IMR-90 (cell line): ENCODE measurements around the gene FBP1. TPM values are rescaled to one million over a fixed set of nuclear protein-coding genes. Genes with fewer than 3 reads are reported as not detected.

Experiments used
- ATAC-seq: fragments of 200-7000 bp; cut with Tn5 transposase; 2 replicates; pipeline ENCODE4 v1.9.1; 2020; ENCODE audit warnings: low read depth, mild to moderate bottlenecking, moderate library complexity
- BruUV-seq: library from RNA; stranded (reverse); fragments of 400-500 nt; replicated peaks from 2 replicates; lab custom pipeline; 2021; lab: Mats Ljungman, UMichigan
- CTCF ChIA-PET: fragments of 300-600 bp; formaldehyde crosslinking; extraction: SDS; loops from one replicate; lab custom pipeline; 2021; ENCODE audit warnings: antibody characterized with exemption; lab: Yijun Ruan, JAX
- POLR2A ChIA-PET: fragments of 300-600 bp; sonication (Branson Sonifier 250); formaldehyde crosslinking; loops from one replicate; lab custom pipeline; 2022; ENCODE audit warnings: antibody characterized with exemption; ENCODE audit not compliant: unreplicated experiment; lab: Charles Lee
- DNase-seq: peaks from one replicate; pipeline ENCODE4 v3.0.0; 2013
- H2AFZ ChIP-seq: replicated peaks from 2 replicates; pipeline ENCODE3; 2013; ENCODE audit warnings: low read length, mild to moderate bottlenecking; ENCODE audit not compliant: poor library complexity
- H2AK5ac ChIP-seq: 2 replicates; pipeline ENCODE4 v1.6.1; 2013; ENCODE audit warnings: low read depth, low read length, inconsistent platforms
- H2AK9ac ChIP-seq: replicated peaks from 2 replicates; pipeline ENCODE3; 2013; ENCODE audit warnings: mild to moderate bottlenecking, low read depth, low read length, moderate library complexity; ENCODE audit not compliant: poor library complexity
- H2BK120ac ChIP-seq: 2 replicates; pipeline ENCODE4 v1.6.1; 2013; ENCODE audit warnings: low read depth, low read length, inconsistent platforms
- H2BK15ac ChIP-seq: 3 replicates; pipeline ENCODE4 v1.6.1; 2013; ENCODE audit warnings: low read depth, low read length, inconsistent platforms
- H2BK20ac ChIP-seq: 2 replicates; pipeline ENCODE4 v1.6.1; 2013; ENCODE audit warnings: low read depth, mild to moderate bottlenecking, inconsistent platforms, low read length, moderate library complexity
- H2BK5ac ChIP-seq: 2 replicates; pipeline ENCODE4 v1.6.1; 2013; ENCODE audit warnings: mild to moderate bottlenecking, low read depth, low read length, inconsistent platforms; ENCODE audit not compliant: poor library complexity, severe bottlenecking
- H3K14ac ChIP-seq: replicated peaks from 2 replicates; pipeline ENCODE4 v1.6.1; 2013; ENCODE audit warnings: low read depth, low read length, inconsistent platforms
- H3K18ac ChIP-seq: 2 replicates; pipeline ENCODE4 v1.6.1; 2013; ENCODE audit warnings: low read depth, low read length, control low read depth
- H3K23ac ChIP-seq: 2 replicates; pipeline ENCODE4 v1.6.1; 2013; ENCODE audit warnings: low read depth, low read length, inconsistent platforms
- H3K27ac ChIP-seq: 2 replicates; pipeline ENCODE4 v1.5.1; 2013; ENCODE audit warnings: mild to moderate bottlenecking, control low read depth, low read length; ENCODE audit not compliant: insufficient read depth
- H3K27me3 ChIP-seq: 2 replicates; pipeline ENCODE4 v1.6.1; 2013; ENCODE audit warnings: low read length; ENCODE audit not compliant: control insufficient read depth, insufficient read depth
- H3K36me3 ChIP-seq: 2 replicates; pipeline ENCODE4 v1.6.1; 2013; ENCODE audit warnings: low read length, mixed read lengths; ENCODE audit not compliant: control insufficient read depth, insufficient read depth
- H3K4ac ChIP-seq: 2 replicates; pipeline ENCODE4 v1.6.1; 2013; ENCODE audit warnings: low read depth, low read length, inconsistent platforms
- H3K4me1 ChIP-seq: 2 replicates; pipeline ENCODE4 v1.6.1; 2013; ENCODE audit warnings: low read length, mixed read lengths; ENCODE audit not compliant: control insufficient read depth, insufficient read depth
- H3K4me2 ChIP-seq: 2 replicates; pipeline ENCODE4 v1.6.1; 2013; ENCODE audit warnings: low read depth, mild to moderate bottlenecking, control low read depth, low read length, moderate library complexity
- H3K4me3 ChIP-seq: 2 replicates; pipeline ENCODE4 v1.5.1; 2013; ENCODE audit warnings: low read depth, mild to moderate bottlenecking, control low read depth, low read length, moderate library complexity; ENCODE audit not compliant: insufficient read depth
- H3K56ac ChIP-seq: 2 replicates; pipeline ENCODE4 v1.6.1; 2013; ENCODE audit warnings: low read length, inconsistent platforms; ENCODE audit not compliant: insufficient read depth; ENCODE audit errors: extremely low read depth
- H3K79me1 ChIP-seq, 2 experiments: 2 replicates each; pipeline ENCODE4 v1.6.1; 2013; ENCODE audit warnings: low read length in 2 of 2, inconsistent platforms in 1 of 2, low read depth in 1 of 2
- H3K9ac ChIP-seq: 2 replicates; pipeline ENCODE4 v1.6.1; 2013; ENCODE audit warnings: low read depth, low read length, control low read depth
- H3K9me1 ChIP-seq: 2 replicates; pipeline ENCODE4 v1.6.1; 2013; ENCODE audit warnings: low read length, inconsistent platforms; ENCODE audit not compliant: insufficient read depth
- H3K9me3 ChIP-seq: 2 replicates; pipeline ENCODE4 v1.6.1; 2013; ENCODE audit warnings: low read length; ENCODE audit not compliant: control insufficient read depth, insufficient read depth
- H4K20me1 ChIP-seq: 2 replicates; pipeline ENCODE4 v1.6.1; 2013; ENCODE audit warnings: low read length, inconsistent platforms; ENCODE audit not compliant: insufficient read depth
- H4K5ac ChIP-seq: 2 replicates; pipeline ENCODE4 v1.6.1; 2013; ENCODE audit warnings: mild to moderate bottlenecking, low read depth, low read length, control low read depth
- H4K8ac ChIP-seq, 2 experiments: 2 replicates each; pipeline ENCODE4 v1.6.1; 2013; ENCODE audit warnings: low read depth in 2 of 2, low read length in 2 of 2, control low read depth in 1 of 2, inconsistent platforms in 1 of 2
- H4K91ac ChIP-seq: 2 replicates; pipeline ENCODE4 v1.6.1; 2013; ENCODE audit warnings: low read depth, low read length, inconsistent platforms; ENCODE audit not compliant: insufficient read depth
- BHLHE40 ChIP-seq: fragments of 150-350 bp; IDR thresholded peaks from 2 replicates; pipeline ENCODE4 v1.6.1; 2016; ENCODE audit warnings: mild to moderate bottlenecking, low read depth, low read length
- FOS ChIP-seq: fragments of 150-350 bp; IDR thresholded peaks from 2 replicates; pipeline ENCODE4 v1.6.1; 2016; ENCODE audit warnings: low read depth, low read length
- MAFK ChIP-seq: IDR thresholded peaks from 2 replicates; pipeline ENCODE4 v1.6.1; 2012; ENCODE audit warnings: low read depth, low read length, improper control_type of control experiment
- MAZ ChIP-seq: IDR thresholded peaks from 2 replicates; pipeline ENCODE4 v1.6.1; 2012; ENCODE audit warnings: low read depth, mild to moderate bottlenecking, low read length, improper control_type of control experiment, moderate library complexity, borderline replicate concordance
- MXI1 ChIP-seq: IDR thresholded peaks from 2 replicates; pipeline ENCODE4 v1.6.1; 2012; ENCODE audit warnings: low read depth, mild to moderate bottlenecking, low read length, moderate library complexity, borderline replicate concordance
- NFE2L2 ChIP-seq: fragments of 150-350 bp; IDR thresholded peaks from 2 replicates; pipeline ENCODE4 v1.6.1; 2016; ENCODE audit warnings: low read depth, mild to moderate bottlenecking, low read length
- POLR2A ChIP-seq: IDR thresholded peaks from 2 replicates; pipeline ENCODE4 v1.6.1; 2012; ENCODE audit warnings: mild to moderate bottlenecking, low read depth, low read length
- RAD21 ChIP-seq: IDR thresholded peaks from 2 replicates; pipeline ENCODE4 v1.6.1; 2012; ENCODE audit warnings: low read length, improper control_type of control experiment
- RCOR1 ChIP-seq: IDR thresholded peaks from 2 replicates; pipeline ENCODE4 v1.6.1; 2012; ENCODE audit warnings: mild to moderate bottlenecking, low read length, improper control_type of control experiment; ENCODE audit not compliant: insufficient replicate concordance
- SMC3 ChIP-seq: fragments of 150-350 bp; IDR thresholded peaks from 2 replicates; pipeline ENCODE4 v1.6.1; 2016; ENCODE audit warnings: low read depth, mild to moderate bottlenecking, antibody characterized with exemption, low read length, moderate library complexity
- WGBS, 2 experiments: methylation state at CpG; one replicate each; pipeline versions ENCODE4 v1.1.5 to v1.1.7; 2013; ENCODE audit warnings: missing lambda C conversion rate in 2 of 2; ENCODE audit not compliant: insufficient read length in 1 of 2; ENCODE audit errors: extremely low coverage in 2 of 2; 5-methylcytosine and 5-hydroxymethylcytosine counted together
- dilution Hi-C: fragments of 300-500 bp; cut with HindIII; formaldehyde crosslinking; loops from one replicate; pipeline ENCODE4 v1.14.3; 2018; ENCODE audit warnings: low sequenced_read_pairs; ENCODE audit not compliant: unreplicated experiment
- in situ Hi-C: fragments of 300-500 bp; cut with MboI; formaldehyde crosslinking; loops from 3 replicates; pipeline ENCODE4 v1.14.3; 2019; ENCODE audit warnings: low sequenced_read_pairs, inconsistent platforms, mixed read lengths
- intact Hi-C: fragments of 100-400 bp; cut with micrococcal nuclease; formaldehyde crosslinking; loops from 2 replicates; pipeline ENCODE4 v1.10.0; 2022
- polyA plus RNA-seq, 3 experiments: library from polyadenylated mRNA; depleted of rRNA; stranded (reverse); fragments of >200 nt; gene quantifications; 2 replicates each; pipeline ENCODE4 v1.2.3, GENCODE V29; 2012; ENCODE audit warnings: low replicate concordance in 1 of 3
- total RNA-seq: library from RNA; depleted of rRNA; stranded (reverse); fragments of >200 nt; gene quantifications from 2 replicates; pipeline ENCODE4 v1.2.3, GENCODE V29; 2012
- TF ChIP-seq, protein P1 (sequence below): fragments of 150-350 bp; IDR thresholded peaks from 2 replicates; pipeline ENCODE4 v1.6.1; 2016; ENCODE audit warnings: low read depth, mild to moderate bottlenecking, low read length, moderate library complexity, borderline replicate concordance
- TF ChIP-seq, protein P2 (sequence below): fragments of 150-350 bp; IDR thresholded peaks from 2 replicates; pipeline ENCODE4 v1.6.1; 2017; ENCODE audit warnings: mild to moderate bottlenecking, antibody characterized with exemption, low read length, low read depth

FBP1 gene
- total and polyA plus RNA-seq, 2 of the 4 experiments (the other 2 are of a cell fraction), result not detected

DNA sequence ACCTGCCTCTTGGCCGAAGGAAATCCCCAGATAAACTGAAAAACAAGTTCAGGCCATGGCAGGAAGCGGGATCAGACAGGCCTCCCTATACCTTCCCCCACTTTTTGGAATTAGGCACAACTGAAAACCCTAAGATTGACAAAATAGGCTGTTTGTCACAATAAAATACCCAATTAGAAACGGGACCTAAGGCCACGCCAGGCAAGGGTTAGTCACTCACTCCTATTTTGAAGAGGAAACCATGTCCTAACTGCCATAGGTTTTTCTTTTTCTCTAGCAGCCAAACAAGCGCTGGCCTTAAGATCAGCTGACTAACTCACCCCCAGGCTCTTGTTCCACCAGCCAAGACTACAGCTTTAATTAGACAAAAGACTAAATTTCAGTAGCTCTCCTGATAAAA, 57.6 kb downstream of the FBP1 start:
- 56% methylated on average over 4 of the region's 5 CpGs; no CpG with 5 or more reads in 1 of the 2 experiments for WGBS, 2 experiments
- no peak overlapping the region for H3K56ac ChIP-seq
- in situ Hi-C loops (no loop called here), dilution Hi-C loops (no loop called here), intact Hi-C loops (no loop called here)
- no TSS peak for BruUV-seq
- no peak overlapping the region for H4K8ac ChIP-seq
- no peaks in the 10 kb centered on the region for H3K4me1 ChIP-seq
- no peaks in the 10 kb centered on the region; the same call in 1 of the 2 replicates for H3K27me3 ChIP-seq
- ChIA-PET POLR2A (no interaction called here), CTCF (no interaction called here)
- H3K23ac ChIP-seq, result no peak overlapping the region
- no peak overlapping the region for H2BK20ac ChIP-seq
- no peaks in the 10 kb centered on the region for H3K9me3 ChIP-seq
- H3K18ac ChIP-seq, result no peak overlapping the region
- H2AK5ac ChIP-seq, result no peak overlapping the region
- no peak overlapping the region for H2BK15ac ChIP-seq
- no peaks in the 10 kb centered on the region for H4K20me1 ChIP-seq
- no peak overlapping the region for H3K14ac ChIP-seq
- H3K4me2 ChIP-seq, result no peak overlapping the region
- H2BK5ac ChIP-seq, result no peak overlapping the region
- DNase-seq (no peak), ATAC-seq (no peak)
- no peak overlapping the region for H2AK9ac ChIP-seq
- H4K91ac ChIP-seq, result no peak overlapping the region
- H3K9ac ChIP-seq, result no peak overlapping the region
- H3K4me3 ChIP-seq, result no peak overlapping the region
- no peak overlapping the region for H4K5ac ChIP-seq
- H2BK120ac ChIP-seq, result no peak overlapping the region
- TF ChIP-seq, protein P1, sequence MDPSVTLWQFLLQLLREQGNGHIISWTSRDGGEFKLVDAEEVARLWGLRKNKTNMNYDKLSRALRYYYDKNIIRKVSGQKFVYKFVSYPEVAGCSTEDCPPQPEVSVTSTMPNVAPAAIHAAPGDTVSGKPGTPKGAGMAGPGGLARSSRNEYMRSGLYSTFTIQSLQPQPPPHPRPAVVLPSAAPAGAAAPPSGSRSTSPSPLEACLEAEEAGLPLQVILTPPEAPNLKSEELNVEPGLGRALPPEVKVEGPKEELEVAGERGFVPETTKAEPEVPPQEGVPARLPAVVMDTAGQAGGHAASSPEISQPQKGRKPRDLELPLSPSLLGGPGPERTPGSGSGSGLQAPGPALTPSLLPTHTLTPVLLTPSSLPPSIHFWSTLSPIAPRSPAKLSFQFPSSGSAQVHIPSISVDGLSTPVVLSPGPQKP, result no peak
- TF ChIP-seq MAFK (no peak), MXI1 (no peak), RCOR1 (no peak), SMC3 (no peak), POLR2A (no peak), MAZ (no peak), RAD21 (no peak), BHLHE40 (no peak), FOS (no peak), NFE2L2 (no peak)
- TF ChIP-seq, protein P2, sequence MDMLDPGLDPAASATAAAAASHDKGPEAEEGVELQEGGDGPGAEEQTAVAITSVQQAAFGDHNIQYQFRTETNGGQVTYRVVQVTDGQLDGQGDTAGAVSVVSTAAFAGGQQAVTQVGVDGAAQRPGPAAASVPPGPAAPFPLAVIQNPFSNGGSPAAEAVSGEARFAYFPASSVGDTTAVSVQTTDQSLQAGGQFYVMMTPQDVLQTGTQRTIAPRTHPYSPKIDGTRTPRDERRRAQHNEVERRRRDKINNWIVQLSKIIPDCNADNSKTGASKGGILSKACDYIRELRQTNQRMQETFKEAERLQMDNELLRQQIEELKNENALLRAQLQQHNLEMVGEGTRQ, result no peak
- H3K4ac ChIP-seq, result no peak overlapping the region
- H3K79me1 ChIP-seq, result no peaks in the 10 kb centered on the region
- no peaks in the 10 kb centered on the region for H3K9me1 ChIP-seq
- H3K36me3 ChIP-seq, result no peaks in the 10 kb centered on the region
- H2AFZ ChIP-seq, result no peak overlapping the region
- no peak overlapping the region for H3K27ac ChIP-seq
